ENCODE results near the gene CDKN1B.

The CDKN1B gene

DNA sequence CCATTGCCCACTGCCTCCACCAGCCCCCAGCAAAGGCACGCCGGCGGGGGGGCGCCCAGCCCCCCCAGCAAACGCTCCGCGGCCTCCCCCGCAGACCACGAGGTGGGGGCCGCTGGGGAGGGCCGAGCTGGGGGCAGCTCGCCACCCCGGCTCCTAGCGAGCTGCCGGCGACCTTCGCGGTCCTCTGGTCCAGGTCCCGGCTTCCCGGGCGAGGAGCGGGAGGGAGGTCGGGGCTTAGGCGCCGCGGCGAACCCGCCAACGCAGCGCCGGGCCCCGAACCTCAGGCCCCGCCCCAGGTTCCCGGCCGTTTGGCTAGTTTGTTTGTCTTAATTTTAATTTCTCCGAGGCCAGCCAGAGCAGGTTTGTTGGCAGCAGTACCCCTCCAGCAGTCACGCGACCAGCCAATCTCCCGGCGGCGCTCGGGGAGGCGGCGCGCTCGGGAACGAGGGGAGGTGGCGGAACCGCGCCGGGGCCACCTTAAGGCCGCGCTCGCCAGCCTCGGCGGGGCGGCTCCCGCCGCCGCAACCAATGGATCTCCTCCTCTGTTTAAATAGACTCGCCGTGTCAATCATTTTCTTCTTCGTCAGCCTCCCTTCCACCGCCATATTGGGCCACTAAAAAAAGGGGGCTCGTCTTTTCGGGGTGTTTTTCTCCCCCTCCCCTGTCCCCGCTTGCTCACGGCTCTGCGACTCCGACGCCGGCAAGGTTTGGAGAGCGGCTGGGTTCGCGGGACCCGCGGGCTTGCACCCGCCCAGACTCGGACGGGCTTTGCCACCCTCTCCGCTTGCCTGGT lies at the start of gene CDKN1B:
TSS of gene CDKN1B (plus strand) at position 576 of the 793 bp plus-strand sequence. CDS start 472 bp downstream, outside the sequence.
- Histone ChIP-seq H3K9me3 (ENCODE audit: control insufficient read depth, low read length) (no peaks in the 10 kb centered on the region), H3K36me3 (ENCODE audit: control insufficient read depth, insufficient read depth, low read length) (no peaks in the 10 kb centered on the region), H3K79me2 (peaks cover 24% of the 10 kb centered on the region), H3K27me3 (ENCODE audit: control insufficient read depth, insufficient read depth, low read length) (no peaks in the 10 kb centered on the region), H3K27ac (peak within 1 kb of the TSS; percentile 97), H3K4me2 (ENCODE audit: low read length) (peak within 1 kb of the TSS; percentile 93), H2AFZ (peak within 1 kb of the TSS; percentile 90), H3K4me1 (peaks cover 29% of the 10 kb centered on the region), H3K4me3 (ENCODE audit: low read depth, low read length) (peak within 1 kb of the TSS; percentile 99), H3K9ac (peak within 1 kb of the TSS; percentile 92)
- TF ChIP-seq, protein P1, sequence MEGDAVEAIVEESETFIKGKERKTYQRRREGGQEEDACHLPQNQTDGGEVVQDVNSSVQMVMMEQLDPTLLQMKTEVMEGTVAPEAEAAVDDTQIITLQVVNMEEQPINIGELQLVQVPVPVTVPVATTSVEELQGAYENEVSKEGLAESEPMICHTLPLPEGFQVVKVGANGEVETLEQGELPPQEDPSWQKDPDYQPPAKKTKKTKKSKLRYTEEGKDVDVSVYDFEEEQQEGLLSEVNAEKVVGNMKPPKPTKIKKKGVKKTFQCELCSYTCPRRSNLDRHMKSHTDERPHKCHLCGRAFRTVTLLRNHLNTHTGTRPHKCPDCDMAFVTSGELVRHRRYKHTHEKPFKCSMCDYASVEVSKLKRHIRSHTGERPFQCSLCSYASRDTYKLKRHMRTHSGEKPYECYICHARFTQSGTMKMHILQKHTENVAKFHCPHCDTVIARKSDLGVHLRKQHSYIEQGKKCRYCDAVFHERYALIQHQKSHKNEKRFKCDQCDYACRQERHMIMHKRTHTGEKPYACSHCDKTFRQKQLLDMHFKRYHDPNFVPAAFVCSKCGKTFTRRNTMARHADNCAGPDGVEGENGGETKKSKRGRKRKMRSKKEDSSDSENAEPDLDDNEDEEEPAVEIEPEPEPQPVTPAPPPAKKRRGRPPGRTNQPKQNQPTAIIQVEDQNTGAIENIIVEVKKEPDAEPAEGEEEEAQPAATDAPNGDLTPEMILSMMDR (IDR thresholded peaks at IDR 0.05) = no peak

DNA sequence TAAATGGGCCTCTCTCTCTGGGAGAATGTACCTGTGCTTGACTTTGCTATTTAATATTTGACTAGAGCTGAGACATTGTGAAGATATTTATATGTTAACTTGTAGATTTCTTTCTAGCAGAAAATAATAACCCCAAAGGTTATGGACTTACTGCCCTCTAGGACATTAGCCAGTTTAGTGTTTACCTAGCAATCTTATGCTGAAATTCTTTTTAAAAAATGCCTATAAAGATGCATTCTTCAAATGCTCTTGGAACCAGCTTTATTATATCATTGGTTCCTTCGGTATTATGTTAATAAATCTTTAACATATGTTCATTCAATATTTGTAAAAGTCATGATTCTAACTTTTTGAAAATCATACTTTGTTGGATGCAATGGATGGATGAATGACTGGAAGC lies 49.2 kb upstream of the CDKN1B start:
- H3K79me2 ChIP-seq = peaks cover 12% of the 10 kb centered on the region
- H3K36me3 ChIP-seq (ENCODE audit: control insufficient read depth, insufficient read depth, low read length) = no peaks in the 10 kb centered on the region
- no peaks in the 10 kb centered on the region for H3K27me3 ChIP-seq (ENCODE audit: control insufficient read depth, insufficient read depth, low read length)
- TF ChIP-seq, protein P1 (IDR thresholded peaks at IDR 0.05) = no peak
- no peak overlapping the region for H3K27ac ChIP-seq
- no peak overlapping the region for H3K4me3 ChIP-seq (ENCODE audit: low read depth, low read length)
- H3K4me1 ChIP-seq = peaks cover 24% of the 10 kb centered on the region
- no peak overlapping the region for H3K9ac ChIP-seq
- no peak overlapping the region for H3K4me2 ChIP-seq (ENCODE audit: low read length)
- no peak overlapping the region for H2AFZ ChIP-seq
- no peaks in the 10 kb centered on the region for H3K9me3 ChIP-seq (ENCODE audit: control insufficient read depth, low read length)

DNA sequence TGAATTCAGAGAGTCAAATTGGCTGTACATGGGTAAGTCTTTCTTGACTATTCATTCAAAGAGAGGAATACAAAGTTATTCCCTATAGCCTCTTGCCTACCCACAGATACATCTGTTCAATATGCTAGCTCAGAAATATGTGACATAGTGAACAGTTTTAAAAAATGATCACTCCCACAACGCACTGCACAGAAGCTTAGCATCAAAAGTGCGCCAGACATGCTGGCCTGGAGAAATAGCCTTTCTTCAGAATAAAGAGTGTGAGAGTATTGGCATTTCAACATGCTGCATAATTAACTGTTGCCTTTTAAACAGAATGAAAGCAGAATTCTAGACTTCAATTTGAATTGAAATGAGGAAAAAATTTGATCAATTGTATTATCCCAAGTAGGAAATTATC lies 48.1 kb upstream of the CDKN1B start:
- Histone ChIP-seq H3K4me1 (peaks cover 27% of the 10 kb centered on the region), H3K4me2 (ENCODE audit: low read length) (no peak overlapping the region), H3K9me3 (ENCODE audit: control insufficient read depth, low read length) (no peaks in the 10 kb centered on the region), H3K4me3 (ENCODE audit: low read depth, low read length) (no peak overlapping the region), H3K36me3 (ENCODE audit: control insufficient read depth, insufficient read depth, low read length) (no peaks in the 10 kb centered on the region), H2AFZ (no peak overlapping the region), H3K79me2 (peaks cover 17% of the 10 kb centered on the region), H3K27ac (no peak overlapping the region), H3K9ac (no peak overlapping the region), H3K27me3 (ENCODE audit: control insufficient read depth, insufficient read depth, low read length) (no peaks in the 10 kb centered on the region)
- TF ChIP-seq, protein P1 (IDR thresholded peaks at IDR 0.05) = no peak

DNA sequence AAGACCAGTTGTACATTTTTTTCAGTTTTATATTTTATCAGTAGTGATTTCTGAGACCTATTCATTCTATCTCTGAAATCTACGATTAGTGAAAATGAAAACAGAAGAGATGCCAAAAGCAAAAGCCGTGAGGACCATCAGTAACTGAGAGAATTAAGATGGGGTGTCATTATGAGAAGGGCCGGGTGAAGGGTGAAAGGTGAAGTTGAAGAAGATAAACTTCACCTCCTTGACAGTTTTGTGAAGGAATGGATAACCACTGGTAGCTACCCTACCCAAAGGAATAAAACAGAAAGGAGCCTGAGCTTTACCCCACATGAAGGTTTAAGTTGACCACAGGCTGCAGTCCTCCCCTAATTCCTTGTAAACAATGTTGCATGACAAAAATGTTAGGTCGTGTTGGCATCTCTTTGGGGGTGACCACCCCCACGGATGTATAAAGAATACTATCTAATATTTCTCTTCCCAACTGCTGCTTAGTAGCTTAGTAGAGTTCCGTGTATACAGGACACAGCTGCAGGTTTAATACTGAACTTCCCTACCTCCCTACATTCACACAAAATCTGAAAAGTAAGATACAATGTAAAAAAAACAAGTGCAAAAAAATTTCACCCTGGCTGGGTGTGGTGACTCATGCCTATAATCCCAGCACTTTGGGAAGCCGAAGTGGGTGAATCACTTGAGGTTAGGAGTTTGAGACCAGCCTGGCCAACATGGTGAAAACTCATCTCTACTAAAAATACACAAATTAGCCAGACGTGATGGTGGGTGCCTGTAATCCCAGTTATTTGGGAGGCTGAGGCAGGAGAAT lies 45.1 kb upstream of the CDKN1B start:
- TF ChIP-seq, protein P1 (IDR thresholded peaks at IDR 0.05) = no peak

More for the DNA sequence above, 45.1 kb upstream of the CDKN1B start:
- Histone ChIP-seq H3K9me3 (ENCODE audit: control insufficient read depth, low read length) (no peaks in the 10 kb centered on the region), H3K36me3 (ENCODE audit: control insufficient read depth, insufficient read depth, low read length) (no peaks in the 10 kb centered on the region), H3K27me3 (ENCODE audit: control insufficient read depth, insufficient read depth, low read length) (no peaks in the 10 kb centered on the region), H3K27ac (peak overlapping the region; percentile 80), H3K4me3 (ENCODE audit: low read depth, low read length) (no peak overlapping the region), H3K4me1 (peaks cover 38% of the 10 kb centered on the region), H2AFZ (peak overlapping the region; percentile 28), H3K79me2 (peaks cover 24% of the 10 kb centered on the region), H3K4me2 (ENCODE audit: low read length) (no peak overlapping the region), H3K9ac (no peak overlapping the region)

Data from parathyroid adenoma (tissue), 2 donors.